Measurements from ENCODE around the gene MEGF11.

The MEGF11 gene

GRCh38 chr15:65896236-65896635 is 357.3 kb downstream of the MEGF11 start:
- POLR2A ChIA-PET: interaction anchor here (1.0 kb wide), 1 partner anchor 27 kb away, joined by 3 read pairs; the partner anchor contains the start of gene RAB11A
- TF ChIP-seq ZNF384 (IDR thresholded peaks at IDR 0.05) (no peak), PKNOX1 (IDR thresholded peaks at IDR 0.05) (no peak), FOXK2 (IDR thresholded peaks at IDR 0.05) (no peak), BHLHE40 (IDR thresholded peaks at IDR 0.05; ENCODE audit: borderline replicate concordance) (no peak), ELF4 (IDR thresholded peaks at IDR 0.05) (no peak), LEF1 (IDR thresholded peaks at IDR 0.05; ENCODE audit: borderline replicate concordance) (no peak), SP1 (IDR thresholded peaks at IDR 0.05) (no peak), FOXM1 (IDR thresholded peaks at IDR 0.05; ENCODE audit: borderline replicate concordance) (no peak), FOXA1 (IDR thresholded peaks at IDR 0.05) (no peak), TARDBP (IDR thresholded peaks at IDR 0.05) (no peak), ARNT (IDR thresholded peaks at IDR 0.05) (no peak)

DNA sequence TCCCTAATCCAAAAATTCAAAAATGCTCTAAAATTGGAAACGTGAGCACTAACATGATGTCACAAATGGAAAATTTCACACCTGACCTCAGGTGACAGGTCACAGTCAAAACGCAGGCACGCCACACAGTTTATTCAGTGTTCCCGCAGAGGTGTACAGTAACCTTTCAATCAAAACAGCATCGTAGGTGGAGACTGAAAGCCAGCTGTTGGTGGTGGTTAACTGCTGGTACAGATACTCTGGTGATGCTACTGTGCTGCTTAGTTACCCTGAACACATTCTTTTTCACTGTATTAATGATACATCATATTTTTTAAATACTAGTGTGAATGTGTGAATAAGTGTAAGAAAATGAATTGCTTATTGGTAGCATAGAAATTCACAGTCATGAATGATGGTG is 360.5 kb downstream of the MEGF11 start:
- POLR2A ChIA-PET: interaction anchor here (0.9 kb wide), 1 partner anchor 24 kb away, joined by 3 read pairs; the partner anchor contains the start of gene RAB11A

More at GRCh38 chr15:65896236-65896635, 357.3 kb downstream of the MEGF11 start:
- CTCF ChIA-PET: interaction anchor here (0.7 kb wide), 1 partner anchor 27 kb away, joined by 3 read pairs; the partner anchor contains the start of gene RAB11A
- DNase-seq (ENCODE audit: extremely low spot score): no peak

GRCh38 chr15:65888981-65889380 is 364.6 kb downstream of the MEGF11 start:
- CTCF ChIA-PET: no interaction called here
- TF ChIP-seq FOXK2 (IDR thresholded peaks at IDR 0.05) (no peak), ZNF384 (IDR thresholded peaks at IDR 0.05) (no peak), ARNT (IDR thresholded peaks at IDR 0.05) (no peak), L3MBTL2 (conservative IDR thresholded peaks at IDR 0.05) (no peak), NFRKB (IDR thresholded peaks at IDR 0.05) (no peak), CTBP1 (IDR thresholded peaks at IDR 0.05; ENCODE audit: borderline replicate concordance) (no peak), FOXA1 (IDR thresholded peaks at IDR 0.05) (no peak), ELF4 (IDR thresholded peaks at IDR 0.05) (no peak), PKNOX1 (IDR thresholded peaks at IDR 0.05) (no peak), TARDBP (IDR thresholded peaks at IDR 0.05) (no peak), FOXM1 (IDR thresholded peaks at IDR 0.05; ENCODE audit: borderline replicate concordance) (no peak)
- no peak for DNase-seq (ENCODE audit: extremely low spot score)
- POLR2A ChIA-PET: no interaction called here

More for the DNA sequence above, 360.5 kb downstream of the MEGF11 start:
- CTCF ChIA-PET: interaction anchor here (0.6 kb wide), 1 partner anchor 8 kb away, joined by 3 read pairs; no protein-coding TSS in a partner anchor
- DNase-seq (ENCODE audit: extremely low spot score): no peak
- TF ChIP-seq FOXA1 (IDR thresholded peaks at IDR 0.05) (no peak), FOXM1 (IDR thresholded peaks at IDR 0.05; ENCODE audit: borderline replicate concordance) (no peak), NFRKB (IDR thresholded peaks at IDR 0.05) (no peak), LEF1 (IDR thresholded peaks at IDR 0.05; ENCODE audit: borderline replicate concordance) (no peak), CTBP1 (IDR thresholded peaks at IDR 0.05; ENCODE audit: borderline replicate concordance) (no peak), ELF4 (IDR thresholded peaks at IDR 0.05) (no peak), L3MBTL2 (conservative IDR thresholded peaks at IDR 0.05) (no peak), PKNOX1 (IDR thresholded peaks at IDR 0.05) (no peak), FOXK2 (IDR thresholded peaks at IDR 0.05) (no peak), ZNF384 (IDR thresholded peaks at IDR 0.05) (no peak), TARDBP (IDR thresholded peaks at IDR 0.05) (no peak), HDGF (IDR thresholded peaks at IDR 0.05; ENCODE audit: borderline replicate concordance) (no peak), SUZ12 (IDR thresholded peaks at IDR 0.05) (no peak), SP1 (IDR thresholded peaks at IDR 0.05) (no peak), BHLHE40 (IDR thresholded peaks at IDR 0.05; ENCODE audit: borderline replicate concordance) (no peak), ARNT (IDR thresholded peaks at IDR 0.05) (no peak)

DNA sequence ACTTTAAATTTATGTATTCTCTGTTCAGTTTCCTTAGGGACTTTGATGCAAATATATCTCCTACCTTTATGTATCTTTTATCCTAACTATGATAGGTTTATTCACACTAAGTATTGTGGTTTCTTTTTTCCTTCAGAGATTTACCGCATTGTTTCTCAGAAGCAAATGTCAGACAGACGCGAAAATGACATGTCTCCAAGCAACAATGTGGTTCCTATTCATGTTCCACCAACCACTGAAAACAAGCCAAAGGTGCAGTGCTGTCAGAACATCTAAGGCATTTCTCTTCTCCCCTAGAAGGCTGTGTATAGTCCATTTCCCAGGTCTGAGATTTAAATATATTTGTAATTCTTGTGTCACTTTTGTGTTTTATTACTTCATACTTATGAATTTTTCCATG is 366.0 kb downstream of the MEGF11 start:
- POLR2A ChIA-PET: interaction anchor here (0.9 kb wide), 1 partner anchor 18 kb away, joined by 3 read pairs; the partner anchor contains the start of gene RAB11A
- no peak for TF ChIP-seq ZNF384 (IDR thresholded peaks at IDR 0.05)
- TF ChIP-seq PKNOX1 (IDR thresholded peaks at IDR 0.05): no peak
- TF ChIP-seq SP1 (IDR thresholded peaks at IDR 0.05): no peak
- TF ChIP-seq FOXM1 (IDR thresholded peaks at IDR 0.05; ENCODE audit: borderline replicate concordance): no peak
- CTCF ChIA-PET: no interaction called here
- no peak for DNase-seq (ENCODE audit: extremely low spot score)

DNA sequence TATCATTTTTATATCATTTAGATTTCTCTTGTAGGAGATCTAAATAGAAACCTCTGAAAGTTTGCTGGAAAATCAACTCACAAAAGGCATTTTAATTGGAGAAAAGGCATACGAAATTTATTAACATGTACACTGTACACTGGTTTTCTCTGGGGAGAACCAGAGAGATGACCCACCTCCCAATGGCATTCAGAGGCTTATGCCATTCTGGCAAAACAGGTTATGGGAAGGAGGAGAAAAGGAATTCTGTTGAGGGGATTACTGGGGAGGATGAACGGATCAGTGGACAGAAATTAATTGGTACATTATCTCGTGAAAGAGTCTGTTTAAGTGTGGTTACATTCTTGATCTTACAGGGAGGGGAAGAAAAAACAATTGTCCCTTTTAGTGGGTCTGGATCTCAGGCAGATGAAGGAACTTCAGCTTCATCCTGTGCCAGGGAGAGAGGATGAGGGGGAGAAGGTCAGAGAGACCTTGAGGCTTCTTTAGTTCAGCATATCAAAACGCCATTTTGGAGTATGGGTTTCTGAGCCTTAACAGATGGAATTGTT is 367.8 kb downstream of the MEGF11 start:
- no peak for DNase-seq (ENCODE audit: extremely low spot score)
- ChIA-PET POLR2A (no interaction called here), CTCF (no interaction called here)
- TF ChIP-seq SUZ12 (IDR thresholded peaks at IDR 0.05) (no peak), NFRKB (IDR thresholded peaks at IDR 0.05) (no peak), LEF1 (IDR thresholded peaks at IDR 0.05; ENCODE audit: borderline replicate concordance) (no peak), FOXK2 (IDR thresholded peaks at IDR 0.05) (no peak), SP1 (IDR thresholded peaks at IDR 0.05) (no peak), ZNF384 (IDR thresholded peaks at IDR 0.05) (no peak), L3MBTL2 (conservative IDR thresholded peaks at IDR 0.05) (no peak), PKNOX1 (IDR thresholded peaks at IDR 0.05) (no peak)
